ENCODE data around the gene CYP4A22.
"Not testable (repeated sequence)": the region's sequence is repeated elsewhere in the genome, so short reads cannot be mapped to it uniquely, and the experiment has no call there.

The CYP4A22 gene

GRCh38 chr1:47184822-47185677 lies 47.8 kb downstream of the CYP4A22 start:
- DNase-seq (ENCODE audit: low read depth, low spot score), result no peak

DNA sequence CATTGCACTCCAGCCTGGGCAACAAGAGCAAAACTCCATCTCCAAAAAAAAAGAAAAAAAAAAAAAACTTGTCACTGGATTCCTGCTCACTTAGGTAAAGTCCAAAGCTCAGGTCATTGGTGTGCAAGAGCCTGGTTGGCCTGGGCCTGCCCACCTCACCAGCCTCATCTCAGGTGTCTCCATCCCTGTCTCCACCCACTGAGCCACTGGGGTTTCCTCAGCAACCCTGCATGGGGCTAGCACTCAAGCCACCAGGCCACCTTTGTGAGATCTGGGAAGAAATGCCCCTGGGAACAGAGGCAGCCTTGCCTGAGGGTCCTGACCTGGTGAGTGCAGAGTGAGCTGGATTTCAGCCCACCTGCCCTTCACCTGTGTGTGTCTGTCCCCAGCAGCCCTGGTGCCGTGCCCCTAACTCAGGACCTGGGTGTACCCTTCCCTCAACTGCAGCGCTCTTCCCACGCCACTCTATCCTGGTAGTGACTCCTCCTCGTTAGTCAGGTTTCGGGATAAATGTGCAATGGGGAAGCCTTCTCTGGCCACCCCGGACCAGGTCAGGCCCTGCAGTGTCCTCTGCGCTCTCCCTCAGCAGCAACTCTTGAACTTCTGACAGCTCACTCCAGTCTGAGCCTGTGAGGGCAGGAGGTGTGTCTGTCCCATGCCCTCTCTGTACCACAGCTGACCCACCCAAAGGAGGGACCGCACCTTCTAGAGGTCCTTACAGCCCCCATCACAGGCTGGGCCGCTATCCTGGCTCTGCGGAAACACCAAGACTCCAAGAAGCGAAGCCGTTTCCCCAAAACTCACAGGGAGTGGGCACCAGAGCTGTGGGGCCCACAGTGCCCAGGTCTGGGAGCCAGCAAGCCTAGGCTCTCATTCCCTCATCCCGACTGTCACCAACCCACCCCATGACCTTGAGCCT lies 49.3 kb downstream of the CYP4A22 start:
- no peak for DNase-seq (ENCODE audit: low read depth, low spot score)

- no peak for DNase-seq (ENCODE audit: low read depth, low spot score)
Measured at GRCh38 chr1:47187231-47187925, 50.1 kb downstream of the CYP4A22 start.

DNA sequence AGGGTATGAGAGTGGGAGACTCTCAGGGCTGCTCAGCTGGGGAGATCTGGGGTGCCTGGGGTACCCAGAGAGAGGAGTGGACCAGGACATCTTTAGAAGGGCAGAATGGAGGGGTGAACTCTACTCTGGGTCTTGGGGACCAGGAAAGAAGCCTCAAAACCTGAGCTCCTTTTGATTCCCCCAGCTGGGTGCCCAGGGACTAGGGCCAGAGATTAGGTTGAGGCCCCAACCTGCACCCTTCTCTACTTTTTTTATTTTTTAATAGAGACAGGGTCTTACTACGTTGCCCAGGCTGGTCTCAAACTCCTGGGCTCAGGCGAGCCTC lies 50.6 kb downstream of the CYP4A22 start:
- DNase-seq (ENCODE audit: low read depth, low spot score), result no peak

GRCh38 chr1:47188791-47189785 lies 51.8 kb downstream of the CYP4A22 start:
- DNase-seq (ENCODE audit: low read depth, low spot score), result no peak

- DNase-seq (ENCODE audit: low read depth, low spot score), result no peak
Measured at GRCh38 chr1:47189844-47190508, 52.7 kb downstream of the CYP4A22 start, which contains the start of gene PDZK1IP1. Gene PDZK1IP1 (minus strand): TSS chr1:47190036. CDS start chr1:47189932, 104 bp downstream.

- DNase-seq (ENCODE audit: low read depth, low spot score), result no peak
Measured at GRCh38 chr1:47190509-47190855, 53.2 kb downstream of the CYP4A22 start.

- DNase-seq (ENCODE audit: low read depth, low spot score), result no peak
Measured at GRCh38 chr1:47190857-47191256, 53.6 kb downstream of the CYP4A22 start.

- no peak for DNase-seq (ENCODE audit: low read depth, low spot score)
Measured at GRCh38 chr1:47191940-47192457, 54.8 kb downstream of the CYP4A22 start.

GRCh38 chr1:47192458-47193384 lies 55.5 kb downstream of the CYP4A22 start:
- DNase-seq (ENCODE audit: low read depth, low spot score), result peak; percentile 44

DNA sequence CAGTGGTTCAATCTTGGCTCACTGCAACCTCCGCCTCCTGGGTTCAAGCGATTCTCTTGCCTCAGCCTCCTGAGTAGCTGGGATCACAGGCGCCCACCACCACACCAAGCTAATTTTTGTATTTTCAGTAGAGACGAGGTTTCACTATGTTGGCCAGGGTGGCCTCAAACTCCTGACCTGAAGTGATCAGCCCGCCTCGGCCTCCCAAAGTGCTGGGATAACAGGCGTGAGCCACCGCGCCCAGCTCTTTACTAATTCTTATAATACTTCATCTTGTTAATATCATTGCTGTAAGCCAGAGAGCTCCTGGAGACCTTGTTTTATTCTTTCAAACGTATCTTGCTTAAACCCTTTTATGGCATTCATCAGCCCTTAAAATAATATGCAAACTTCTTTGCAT lies 56.3 kb downstream of the CYP4A22 start:
- DNase-seq (ENCODE audit: low read depth, low spot score), result not testable (repeated sequence)

DNA sequence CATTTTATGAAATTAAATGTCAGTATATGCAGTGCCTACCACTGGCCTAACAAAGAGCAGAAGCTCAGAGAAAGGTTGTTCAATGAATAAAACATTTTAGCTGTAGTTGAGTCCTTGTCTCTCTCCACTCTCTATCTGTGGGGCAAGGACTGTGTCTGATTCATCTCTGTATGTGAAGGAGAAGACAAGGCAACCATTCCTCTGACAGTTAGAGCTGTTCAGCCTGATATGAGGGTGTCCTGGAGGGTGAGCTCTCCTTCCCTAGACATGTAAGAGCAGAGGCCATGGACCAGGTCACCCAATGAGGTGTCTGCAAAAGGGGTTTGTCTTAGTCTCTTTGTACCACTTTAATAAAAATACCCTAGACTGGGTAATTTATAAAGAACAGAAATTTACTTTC lies 57.1 kb downstream of the CYP4A22 start:
- no peak for DNase-seq (ENCODE audit: low read depth, low spot score)

GRCh38 chr1:47195981-47196380 lies 58.7 kb downstream of the CYP4A22 start:
- not testable (repeated sequence) for DNase-seq (ENCODE audit: low read depth, low spot score)

DNA sequence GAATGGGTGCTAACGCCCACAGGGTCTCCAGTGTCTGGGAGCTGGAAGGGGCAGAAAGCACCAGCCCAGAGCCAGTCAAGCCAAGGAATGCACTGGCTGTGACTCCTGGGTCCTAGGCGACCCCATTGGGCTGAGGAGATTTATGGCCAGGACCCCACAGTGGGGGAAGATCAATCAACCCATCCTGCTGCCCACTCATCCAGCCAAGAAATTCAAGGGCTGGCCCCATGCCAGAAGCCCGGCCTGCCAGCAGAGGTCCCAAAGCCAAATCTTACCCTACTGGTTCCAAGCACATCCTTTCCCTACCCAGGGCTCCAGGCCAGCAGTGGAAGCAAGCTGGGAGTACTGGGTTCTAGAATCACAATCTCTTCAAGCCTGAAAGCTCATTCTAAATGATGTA lies 59.4 kb downstream of the CYP4A22 start:
- DNase-seq (ENCODE audit: low read depth, low spot score), result no peak

DNA sequence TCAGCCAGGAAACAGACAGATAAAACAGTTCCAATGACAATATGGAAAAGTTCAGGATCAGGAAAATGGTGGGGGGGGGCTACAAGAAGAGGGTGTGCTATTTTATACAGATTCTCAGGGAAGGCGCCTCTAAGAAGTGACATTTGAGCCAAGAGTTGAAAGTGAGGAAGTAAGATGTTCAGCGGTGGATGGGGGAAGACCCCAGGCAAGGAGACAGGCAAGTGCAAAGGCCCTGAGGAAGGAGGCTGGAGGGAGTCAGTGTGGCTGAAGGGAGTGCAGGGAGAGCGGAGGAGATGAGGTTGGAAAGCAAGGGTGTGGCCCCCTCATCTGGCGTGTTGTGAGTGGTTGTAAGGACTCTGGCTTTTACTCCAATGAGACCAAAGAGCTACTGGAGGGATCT lies 61.0 kb downstream of the CYP4A22 start:
- no peak for DNase-seq (ENCODE audit: low read depth, low spot score)

All from smooth muscle cell of the brain vasculature (primary cell).